Measurements from ENCODE around the gene AKT2. TPM values are rescaled to one million over a fixed set of nuclear protein-coding genes. Genes with fewer than 3 reads are reported as not detected.

The AKT2 gene
- total and polyA plus RNA-seq, 10 of the 15 experiments (the other 5 are each of a cell fraction or from before 2014, with no cell fraction given) = 1.0 to 185 (median 71.5) TPM

DNA sequence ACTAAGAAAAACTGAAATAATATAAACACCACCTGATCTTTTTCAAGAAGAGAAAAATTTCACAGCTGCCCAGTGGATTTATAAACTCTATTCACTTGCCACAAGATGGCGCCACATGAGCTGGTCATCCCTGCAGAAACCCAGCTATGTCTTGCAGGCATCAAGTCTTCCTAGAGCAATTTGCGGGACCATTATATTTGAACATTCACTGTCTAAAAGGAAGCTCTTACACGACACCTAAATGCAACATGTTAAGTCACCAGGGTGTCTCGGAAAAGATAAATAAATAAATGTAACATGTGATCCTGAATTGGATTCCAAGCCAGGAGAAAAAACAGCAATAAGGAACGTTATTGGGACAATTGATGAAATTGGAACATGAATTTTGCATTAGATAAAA is 20.3 kb upstream of the AKT2 start:
- BruUV-seq (replicated peaks) = no TSS peak

More for the DNA sequence above, 20.3 kb upstream of the AKT2 start:
- ChIA-PET SMC1A (ENCODE audit: uncharacterized antibody, unreplicated experiment) (interaction anchor here (0.6 to 2.6 kb wide), 34 partner anchors 9 to 330 kb away, joined by 3 to 24 read pairs (median 3); partner anchors contain the start of genes BLVRB and SERTAD3), POLR2A (interaction anchor here (0.8 to 1.4 kb wide), 3 partner anchors 115 to 159 kb away, joined by 3 to 5 read pairs (median 4); no protein-coding TSS in a partner anchor), CTCF (interaction anchor here (0.6 to 3.0 kb wide), 60 partner anchors 9 to 333 kb away, joined by 3 to 31 read pairs (median 5); partner anchors contain the start of genes BLVRB, C19orf47, LTBP4 and PLD3), RAD21 (ENCODE audit: unreplicated experiment) (interaction anchor here (0.6 to 2.5 kb wide), 37 partner anchors 8 to 356 kb away, joined by 3 to 28 read pairs (median 4); partner anchors contain the start of genes AKT2, BLVRB, SERTAD1 and SERTAD3)
- Histone ChIP-seq H3K4me3 (no peak overlapping the region), H4K20me1 (ENCODE audit: control insufficient read depth, insufficient read depth) (no peaks in the 10 kb centered on the region), H2AFZ (ENCODE audit: control insufficient read depth, low read depth, low read length) (no peak overlapping the region; the same call in 1 of the 2 replicates), H3K9me3 (replicated peaks; ENCODE audit: control insufficient read depth, insufficient read depth, low read length) (no peaks in the 10 kb centered on the region), H3K4me2 (ENCODE audit: control insufficient read depth, insufficient read depth) (no peak overlapping the region), H3K36me3 (ENCODE audit: control insufficient read depth in 2 of 2, insufficient read depth in 2 of 2, low read length in 1 of 2) (no peaks in the 10 kb centered on the region), H3K27ac (ENCODE audit: control insufficient read depth, insufficient read depth) (no peak overlapping the region), H3K79me2 (ENCODE audit: control insufficient read depth, insufficient read depth, low read length) (no peaks in the 10 kb centered on the region), H3K4me1 (ENCODE audit: control insufficient read depth, insufficient read depth, low read length) (no peaks in the 10 kb centered on the region), H3K27me3 (replicated peaks in 1 of 2; ENCODE audit: control insufficient read depth in 2 of 2, insufficient read depth in 2 of 2, low read length in 1 of 2) (no peaks in the 10 kb centered on the region), H3K9ac (ENCODE audit: control insufficient read depth, insufficient read depth, low read length) (no peak overlapping the region)
- WGBS (ENCODE audit: insufficient coverage, insufficient replicate concordance, low lambda C conversion rate, missing lambda C conversion rate) = 5% methylated on average over 5 of the region's 5 CpGs
- DNase-seq (ENCODE audit: low read depth, low spot score) (peak; percentile 38), ATAC-seq (peak; percentile 87), FAIRE-seq (peak; percentile 78)
- in situ Hi-C loops (cut with MboI) (loop anchor here (10.0 kb wide), 1 partner anchor 299 kb away; the partner anchor contains the start of gene LTBP4), intact Hi-C loops (cut with micrococcal nuclease; ENCODE audit: unreplicated experiment) (loop anchor here (1.0 to 5.0 kb wide), 4 partner anchors 139 to 293 kb away; partner anchors contain the start of gene SERTAD3)
- TF ChIP-seq RAD21 (IDR thresholded peaks at IDR 0.05; ENCODE audit: insufficient read depth, low read depth, low read length) (peak; percentile 95), RUNX3 (IDR thresholded peaks at IDR 0.05; ENCODE audit: low read length) (peak; percentile 15; the same call in 1 of the 2 replicates), SMC3 (IDR thresholded peaks at IDR 0.05; ENCODE audit: borderline replicate concordance, low read length) (peak; percentile 93), RBBP5 (conservative IDR thresholded peaks at IDR 0.05) (no peak), YY1 (IDR thresholded peaks at IDR 0.05; ENCODE audit: low read depth, low read length) (peak; percentile 57; the same call in 1 of the 2 replicates), FOXM1 (IDR thresholded peaks at IDR 0.05; ENCODE audit: low read depth, low read length) (0 out of 2 replicates have a peak, but pooled peaks have one; percentile 56)
- TF ChIP-seq, protein P1, sequence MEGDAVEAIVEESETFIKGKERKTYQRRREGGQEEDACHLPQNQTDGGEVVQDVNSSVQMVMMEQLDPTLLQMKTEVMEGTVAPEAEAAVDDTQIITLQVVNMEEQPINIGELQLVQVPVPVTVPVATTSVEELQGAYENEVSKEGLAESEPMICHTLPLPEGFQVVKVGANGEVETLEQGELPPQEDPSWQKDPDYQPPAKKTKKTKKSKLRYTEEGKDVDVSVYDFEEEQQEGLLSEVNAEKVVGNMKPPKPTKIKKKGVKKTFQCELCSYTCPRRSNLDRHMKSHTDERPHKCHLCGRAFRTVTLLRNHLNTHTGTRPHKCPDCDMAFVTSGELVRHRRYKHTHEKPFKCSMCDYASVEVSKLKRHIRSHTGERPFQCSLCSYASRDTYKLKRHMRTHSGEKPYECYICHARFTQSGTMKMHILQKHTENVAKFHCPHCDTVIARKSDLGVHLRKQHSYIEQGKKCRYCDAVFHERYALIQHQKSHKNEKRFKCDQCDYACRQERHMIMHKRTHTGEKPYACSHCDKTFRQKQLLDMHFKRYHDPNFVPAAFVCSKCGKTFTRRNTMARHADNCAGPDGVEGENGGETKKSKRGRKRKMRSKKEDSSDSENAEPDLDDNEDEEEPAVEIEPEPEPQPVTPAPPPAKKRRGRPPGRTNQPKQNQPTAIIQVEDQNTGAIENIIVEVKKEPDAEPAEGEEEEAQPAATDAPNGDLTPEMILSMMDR (IDR thresholded peaks at IDR 0.05 in 2 of 3, conservative IDR thresholded peaks at IDR 0.05 in 1 of 3; ENCODE audit: control insufficient read depth in 2 of 3, extremely low read depth in 1 of 3, insufficient read depth in 1 of 3, low read depth in 3 of 3, low read length in 3 of 3) = peak; percentile 59 to 83 (median 77); a peak in 5 of 6 replicates
- TF ChIP-seq, protein P2, sequence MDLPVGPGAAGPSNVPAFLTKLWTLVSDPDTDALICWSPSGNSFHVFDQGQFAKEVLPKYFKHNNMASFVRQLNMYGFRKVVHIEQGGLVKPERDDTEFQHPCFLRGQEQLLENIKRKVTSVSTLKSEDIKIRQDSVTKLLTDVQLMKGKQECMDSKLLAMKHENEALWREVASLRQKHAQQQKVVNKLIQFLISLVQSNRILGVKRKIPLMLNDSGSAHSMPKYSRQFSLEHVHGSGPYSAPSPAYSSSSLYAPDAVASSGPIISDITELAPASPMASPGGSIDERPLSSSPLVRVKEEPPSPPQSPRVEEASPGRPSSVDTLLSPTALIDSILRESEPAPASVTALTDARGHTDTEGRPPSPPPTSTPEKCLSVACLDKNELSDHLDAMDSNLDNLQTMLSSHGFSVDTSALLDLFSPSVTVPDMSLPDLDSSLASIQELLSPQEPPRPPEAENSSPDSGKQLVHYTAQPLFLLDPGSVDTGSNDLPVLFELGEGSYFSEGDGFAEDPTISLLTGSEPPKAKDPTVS (IDR thresholded peaks at IDR 0.05; ENCODE audit: low read depth, low read length) = no peak

All from GM12878 (cell line).